HuH-7 (cell line): ENCODE measurements around the gene MS4A8.
"Not testable (repeated sequence)": the region's sequence is repeated elsewhere in the genome, so short reads cannot be mapped to it uniquely, and the experiment has no call there.

Source experiments
- DNase-seq: peaks from one replicate; pipeline ENCODE4 v3.0.0; 2011; ENCODE audit warnings: low spot score

The MS4A8 gene

GRCh38 chr11:60699284-60699691, at the start of gene MS4A8:
Gene MS4A8 (plus strand): TSS chr11:60699612. CDS start chr11:60700861, 1,249 bp downstream.
- DNase-seq, result no peak

- DNase-seq, result no peak
Measured at GRCh38 chr11:60657888-60658287, 41.5 kb upstream of the MS4A8 start.

- DNase-seq, result no peak
Measured at GRCh38 chr11:60658409-60658808, 41.0 kb upstream of the MS4A8 start.

GRCh38 chr11:60672255-60672654, 27.2 kb upstream of the MS4A8 start:
- no peak for DNase-seq

GRCh38 chr11:60678231-60678630, 21.2 kb upstream of the MS4A8 start:
- DNase-seq, result not testable (repeated sequence)

- DNase-seq, result no peak
Measured at GRCh38 chr11:60679879-60680278, 19.5 kb upstream of the MS4A8 start.

GRCh38 chr11:60680455-60681119, 18.8 kb upstream of the MS4A8 start:
- DNase-seq, result no peak

- DNase-seq, result not testable (repeated sequence)
Measured at GRCh38 chr11:60684541-60684848, 14.9 kb upstream of the MS4A8 start.

- no peak for DNase-seq
Measured at GRCh38 chr11:60691661-60692060, 7.8 kb upstream of the MS4A8 start.

GRCh38 chr11:60699936-60700335, 524 bp downstream of the MS4A8 start:
- DNase-seq, result no peak

- DNase-seq, result peak; percentile 11
Measured at GRCh38 chr11:60700689-60701468, 1.5 kb downstream of the MS4A8 start.

- DNase-seq, result no peak
Measured at GRCh38 chr11:60701469-60701818, 2.0 kb downstream of the MS4A8 start.

GRCh38 chr11:60703374-60703773, 4.0 kb downstream of the MS4A8 start:
- DNase-seq, result no peak

GRCh38 chr11:60705895-60706294, 6.5 kb downstream of the MS4A8 start:
- DNase-seq, result no peak

- DNase-seq, result no peak
Measured at GRCh38 chr11:60706931-60707330, 7.5 kb downstream of the MS4A8 start.

GRCh38 chr11:60710482-60710881, 11.1 kb downstream of the MS4A8 start:
- DNase-seq, result peak; percentile 13

- DNase-seq, result no peak
Measured at GRCh38 chr11:60711276-60711675, 11.9 kb downstream of the MS4A8 start.

GRCh38 chr11:60713423-60713822, 14.0 kb downstream of the MS4A8 start:
- not testable (repeated sequence) for DNase-seq

- no peak for DNase-seq
Measured at GRCh38 chr11:60717956-60718355, 18.5 kb downstream of the MS4A8 start.

- DNase-seq, result no peak
Measured at GRCh38 chr11:60718524-60719316, 19.3 kb downstream of the MS4A8 start.

- DNase-seq, result no peak
Measured at GRCh38 chr11:60719391-60719790, 20.0 kb downstream of the MS4A8 start.

- DNase-seq, result no peak
Measured at GRCh38 chr11:60720460-60720859, 21.0 kb downstream of the MS4A8 start.

- DNase-seq, result no peak
Measured at GRCh38 chr11:60724420-60724819, 25.0 kb downstream of the MS4A8 start, which contains the start of gene MS4A18. Gene MS4A18 (plus strand): TSS chr11:60724720.
